CD14-positive monocyte (primary cell): ENCODE measurements around the gene MED8. TPM values are rescaled to one million over a fixed set of nuclear protein-coding genes. Genes with fewer than 3 reads are reported as not detected.

Experiments used
- DNase-seq, 3 donors: peaks; one replicate each; pipeline ENCODE4 v3.0.0-alpha.2; 2011 to 2022
- H2AFZ ChIP-seq: 2 replicates; pipeline ENCODE4 v1.6.0; 2012; ENCODE audit warnings: mild to moderate bottlenecking, low read depth, low read length, inconsistent platforms; ENCODE audit not compliant: insufficient read depth, poor library complexity, severe bottlenecking
- H3K27ac ChIP-seq, 2 donors: 1 replicate in 1 of 2; 2 replicates in 1 of 2; pipeline ENCODE4 v1.5.1; 2012 to 2013; ENCODE audit warnings: low read length in 2 of 2, control low read depth in 1 of 2, inconsistent platforms in 1 of 2, low read depth in 1 of 2, mild to moderate bottlenecking in 1 of 2
- H3K27me3 ChIP-seq, 2 donors: one replicate each; pipeline versions ENCODE4 v1.6.0 to v1.6.1; 2011 to 2013; ENCODE audit warnings: low read length in 2 of 2; ENCODE audit not compliant: control insufficient read depth in 2 of 2, insufficient read depth in 2 of 2
- H3K36me3 ChIP-seq, 2 donors: replicated peaks in 1 of 2; 1 replicate in 1 of 2; 2 replicates in 1 of 2; pipeline versions ENCODE4 v1.5.1 to v1.6.1; 2012 to 2013; ENCODE audit warnings: low read length in 2 of 2, control low read depth in 1 of 2, inconsistent platforms in 1 of 2, mild to moderate bottlenecking in 1 of 2; ENCODE audit not compliant: insufficient read depth in 2 of 2, control insufficient read depth in 1 of 2
- H3K4me1 ChIP-seq, 2 donors: 1 replicate in 1 of 2; 2 replicates in 1 of 2; pipeline versions ENCODE4 v1.5.1 to v1.6.1; 2012 to 2013; ENCODE audit warnings: low read length in 2 of 2, control low read depth in 1 of 2, inconsistent platforms in 1 of 2, mild to moderate bottlenecking in 1 of 2, moderate library complexity in 1 of 2; ENCODE audit not compliant: insufficient read depth in 2 of 2, control insufficient read depth in 1 of 2
- H3K4me2 ChIP-seq: replicated peaks from 2 replicates; pipeline ENCODE3; 2012; ENCODE audit warnings: low read length, moderate library complexity, mild to moderate bottlenecking; ENCODE audit not compliant: poor library complexity, severe bottlenecking; ENCODE audit errors: extremely low read depth
- H3K4me3 ChIP-seq, 3 experiments: fragments of 200-600 bp in 1 of 3; sonication (generic) in 1 of 3; replicated peaks in 1 of 3; 1 replicate in 2 of 3; 2 replicates in 1 of 3; pipeline ENCODE4 v1.5.1; 2011 to 2013; ENCODE audit warnings: low read length in 3 of 3, mild to moderate bottlenecking in 3 of 3, control low read depth in 2 of 3, low read depth in 2 of 3, inconsistent platforms in 1 of 3, moderate library complexity in 1 of 3
- H3K79me2 ChIP-seq: 2 replicates; pipeline ENCODE4 v1.6.0; 2012; ENCODE audit warnings: mild to moderate bottlenecking, control low read depth, inconsistent platforms, low read length, moderate library complexity; ENCODE audit not compliant: insufficient read depth
- H3K9ac ChIP-seq: 2 replicates; pipeline ENCODE4 v1.6.0; 2017; ENCODE audit warnings: low read length, mild to moderate bottlenecking; ENCODE audit not compliant: insufficient read depth, poor library complexity, severe bottlenecking
- H3K9me3 ChIP-seq, 2 donors: replicated peaks in 1 of 2; 1 replicate in 1 of 2; 2 replicates in 1 of 2; pipeline versions ENCODE4 v1.5.1 to v1.6.1; 2012 to 2013; ENCODE audit warnings: low read length in 2 of 2, control low read depth in 1 of 2; ENCODE audit not compliant: control insufficient read depth in 1 of 2, insufficient read depth in 1 of 2
- H4K20me1 ChIP-seq: 2 replicates; pipeline ENCODE4 v1.6.0; 2012; ENCODE audit warnings: mild to moderate bottlenecking, low read length, control low read depth, moderate library complexity; ENCODE audit not compliant: insufficient read depth
- H3K27ac Mint-ChIP-seq, 7 donors: one replicate each; pipeline ENCODE4 v1.8.0; 2020; ENCODE audit warnings: mild to moderate bottlenecking in 7 of 7, mixed read lengths in 7 of 7, moderate library complexity in 6 of 7, inconsistent platforms in 2 of 7
- H3K27me3 Mint-ChIP-seq, 3 donors: one replicate each; pipeline ENCODE4 v1.8.0; 2021 to 2022; ENCODE audit warnings: low read depth in 3 of 3, mild to moderate bottlenecking in 3 of 3, mixed read lengths in 3 of 3, moderate library complexity in 3 of 3, inconsistent platforms in 1 of 3
- H3K36me3 Mint-ChIP-seq, 2 donors: one replicate each; pipeline ENCODE4 v1.8.0; 2020; ENCODE audit warnings: mixed read lengths in 2 of 2, inconsistent platforms in 1 of 2, mild to moderate bottlenecking in 1 of 2
- H3K4me1 Mint-ChIP-seq: one replicate; pipeline ENCODE4 v1.8.0; 2020; ENCODE audit warnings: mild to moderate bottlenecking, mixed read lengths
- H3K4me3 Mint-ChIP-seq, 2 donors: one replicate each; pipeline ENCODE4 v1.8.0; 2020; ENCODE audit warnings: mild to moderate bottlenecking in 2 of 2, mixed read lengths in 2 of 2, moderate library complexity in 1 of 2
- H3K9me3 Mint-ChIP-seq, 7 donors: one replicate each; pipeline ENCODE4 v1.8.0; 2020 to 2022; ENCODE audit warnings: mixed read lengths in 7 of 7, mild to moderate bottlenecking in 6 of 7, moderate library complexity in 6 of 7, inconsistent platforms in 2 of 7
- WGBS: methylation state at CpG from one replicate; pipeline ENCODE4 v1.1.5; 2013; ENCODE audit warnings: missing lambda C conversion rate; ENCODE audit not compliant: insufficient coverage; 5-methylcytosine and 5-hydroxymethylcytosine counted together
- intact Hi-C, 2 donors: fragments of 100-400 bp; cut with micrococcal nuclease; formaldehyde crosslinking; loops; one replicate each; pipeline versions ENCODE4 v1.15.0 to v1.15.1; 2023
- polyA plus RNA-seq, 3 donors: library from polyadenylated mRNA; depleted of rRNA in 1 of 3; unstranded in 2 of 3; stranded (reverse) in 1 of 3; fragments of 300-500 nt in 2 of 3; fragments of >200 nt in 1 of 3; fragmentation: Illumina TruSeq in 2 of 3; gene quantifications; 1 replicate in 2 of 3; 2 replicates in 1 of 3; pipeline ENCODE4 v1.2.3, GENCODE V29; 2012 to 2021
- TF ChIP-seq, protein P1 (sequence below): fragments of 200-600 bp; IDR thresholded peaks from one replicate; pipeline ENCODE4 v1.8.0; 2022; ENCODE audit warnings: antibody characterized with exemption, mild to moderate bottlenecking

MED8 gene
- polyA plus RNA-seq, 3 donors: 16.6 to 41.8 (median 40.7) TPM

- WGBS: no CpG with 5 or more reads among the region's 4 CpGs
- no peak for DNase-seq
- intact Hi-C loops: loop anchor here (2.0 to 10.0 kb wide), 2 partner anchors 28 to 186 kb away; partner anchors contain the start of genes CFAP57 (in 1 of the 2), EBNA1BP2 (in 1 of the 2), MED8 (in 1 of the 2) and SZT2 (in 1 of the 2)
- H2AFZ ChIP-seq: no peak overlapping the region
- peaks cover 58% of the 10 kb centered on the region for H4K20me1 ChIP-seq
- H3K27ac ChIP-seq: peak overlapping the region in 1 of 2 donors; percentile 46
- no peak overlapping the region for H3K4me3 ChIP-seq
- TF ChIP-seq, protein P1, sequence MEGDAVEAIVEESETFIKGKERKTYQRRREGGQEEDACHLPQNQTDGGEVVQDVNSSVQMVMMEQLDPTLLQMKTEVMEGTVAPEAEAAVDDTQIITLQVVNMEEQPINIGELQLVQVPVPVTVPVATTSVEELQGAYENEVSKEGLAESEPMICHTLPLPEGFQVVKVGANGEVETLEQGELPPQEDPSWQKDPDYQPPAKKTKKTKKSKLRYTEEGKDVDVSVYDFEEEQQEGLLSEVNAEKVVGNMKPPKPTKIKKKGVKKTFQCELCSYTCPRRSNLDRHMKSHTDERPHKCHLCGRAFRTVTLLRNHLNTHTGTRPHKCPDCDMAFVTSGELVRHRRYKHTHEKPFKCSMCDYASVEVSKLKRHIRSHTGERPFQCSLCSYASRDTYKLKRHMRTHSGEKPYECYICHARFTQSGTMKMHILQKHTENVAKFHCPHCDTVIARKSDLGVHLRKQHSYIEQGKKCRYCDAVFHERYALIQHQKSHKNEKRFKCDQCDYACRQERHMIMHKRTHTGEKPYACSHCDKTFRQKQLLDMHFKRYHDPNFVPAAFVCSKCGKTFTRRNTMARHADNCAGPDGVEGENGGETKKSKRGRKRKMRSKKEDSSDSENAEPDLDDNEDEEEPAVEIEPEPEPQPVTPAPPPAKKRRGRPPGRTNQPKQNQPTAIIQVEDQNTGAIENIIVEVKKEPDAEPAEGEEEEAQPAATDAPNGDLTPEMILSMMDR: no peak
- no peak overlapping the region for H3K9ac ChIP-seq
- H3K79me2 ChIP-seq: peaks cover 65% of the 10 kb centered on the region
- Mint-ChIP-seq H3K4me3 (no peak overlapping the region), H3K4me1 (peaks cover 71% of the 10 kb centered on the region), H3K27me3 (no peaks in the 10 kb centered on the region), H3K9me3 (peaks cover 0 to 1% (median 0%) of the 10 kb centered on the region in 7 donors), H3K36me3 (peaks cover 55 to 56% of the 10 kb centered on the region in 2 donors), H3K27ac (peak overlapping the region in 3 of 7 donors; percentile 4 to 50 (median 48))
- H3K36me3 ChIP-seq: peaks cover 47 to 58% of the 10 kb centered on the region in 2 donors
- H3K27me3 ChIP-seq: no peaks in the 10 kb centered on the region
- H3K4me1 ChIP-seq: peaks cover 53 to 75% of the 10 kb centered on the region in 2 donors
- H3K9me3 ChIP-seq: no peaks in the 10 kb centered on the region
- H3K4me2 ChIP-seq: no peak overlapping the region
Measured at GRCh38 chr1:43360616-43361015, 29.0 kb downstream of the MED8 start.

- peaks cover 53 to 69% of the 10 kb centered on the region in 2 donors for H3K4me1 ChIP-seq
- Mint-ChIP-seq H3K4me3 (peak overlapping the region in 1 of 2 donors; percentile 87), H3K27me3 (no peaks in the 10 kb centered on the region), H3K36me3 (peaks cover 47 to 48% of the 10 kb centered on the region in 2 donors), H3K27ac (peak overlapping the region in 5 of 7 donors; percentile 21 to 70 (median 51)), H3K4me1 (peaks cover 64% of the 10 kb centered on the region), H3K9me3 (peaks cover 0 to 1% (median 0%) of the 10 kb centered on the region in 7 donors)
- peak overlapping the region; percentile 8 for H3K9ac ChIP-seq
- intact Hi-C loops: loop anchor here (2.0 to 10.0 kb wide), 4 partner anchors 29 to 187 kb away; partner anchors contain the start of genes CFAP57 (in 2 of the 2), EBNA1BP2 (in 2 of the 2), MED8 (in 1 of the 2) and SZT2 (in 1 of the 2)
- no peak for DNase-seq
- TF ChIP-seq, protein P1: no peak
- H3K27ac ChIP-seq: peak overlapping the region in 1 of 2 donors; percentile 10
- H3K79me2 ChIP-seq: peaks cover 56% of the 10 kb centered on the region
- no peaks in the 10 kb centered on the region for H3K9me3 ChIP-seq
- peaks cover 39 to 49% of the 10 kb centered on the region in 2 donors for H3K36me3 ChIP-seq
- peak overlapping the region in 1 of 3 experiments; percentile 88 for H3K4me3 ChIP-seq
- peak overlapping the region; percentile 93 for H3K4me2 ChIP-seq
- H4K20me1 ChIP-seq: peaks cover 49% of the 10 kb centered on the region
- WGBS: 63% methylated on average over 9 of the region's 11 CpGs
- no peak overlapping the region for H2AFZ ChIP-seq
- no peaks in the 10 kb centered on the region for H3K27me3 ChIP-seq
Measured at GRCh38 chr1:43359696-43360095, 29.9 kb downstream of the MED8 start.
